A549 (cell line): ENCODE results near the gene ADAMTS12. TPM values are rescaled to one million over a fixed set of nuclear protein-coding genes. Genes with fewer than 3 reads are reported as not detected.

Experiments
- ATAC-seq, 2 experiments: fragments of 200-7000 bp in 1 of 2; fragments of >200 bp in 1 of 2; cut with Nextera tagmentation in 1 of 2; cut with Tn5 transposase in 1 of 2; 3 replicates each; pipeline versions ENCODE4 v1.8.0 to v1.9.1; 2018 to 2020; ENCODE audit warnings: mild to moderate bottlenecking in 1 of 2, moderate library complexity in 1 of 2
- CTCF ChIA-PET: fragments of 300-600 bp; sonication (Branson Sonifier 250); formaldehyde crosslinking; extraction: SDS; loops from one replicate; lab custom pipeline; 2021; ENCODE audit warnings: antibody characterized with exemption, inconsistent platforms; lab: Yijun Ruan, JAX
- POLR2A ChIA-PET: fragments of 350-600 bp; formaldehyde crosslinking; extraction: SDS; loops from one replicate; lab custom pipeline; 2021; ENCODE audit warnings: antibody characterized with exemption, inconsistent platforms; lab: Yijun Ruan, JAX
- DNase-seq, 2 experiments: peaks; one replicate each; pipeline versions ENCODE4 v3.0.0 to v3.0.0-alpha.2; 2011 to 2016; ENCODE audit warnings: low read depth in 1 of 2, low spot score in 1 of 2
- FAIRE-seq: peaks from 2 replicates; lab custom pipeline; 2011; peaks lifted over from hg19 to GRCh38; lab: Jason Lieb, UNC
- H3K27ac ChIP-seq, 2 experiments: fragments of >200 bp; sonication (Bioruptor Twin); formaldehyde crosslinking; 3 replicates each; pipeline ENCODE4 v1.5.1; 2016 to 2017
- H3K4me1 ChIP-seq: fragments of >200 bp; sonication (Bioruptor Twin); formaldehyde crosslinking; 3 replicates; pipeline ENCODE4 v1.6.1; 2016
- H3K4me2 ChIP-seq: fragments of >200 bp; sonication (Bioruptor Twin); formaldehyde crosslinking; 3 replicates; pipeline ENCODE4 v1.6.1; 2016
- H3K4me3 ChIP-seq: fragments of >200 bp; sonication (Bioruptor Twin); formaldehyde crosslinking; 3 replicates; pipeline ENCODE4 v1.5.1; 2016
- H3K9me3 ChIP-seq: fragments of >200 bp; sonication (Bioruptor Twin); formaldehyde crosslinking; 3 replicates; pipeline ENCODE4 v1.6.1; 2016
- ATOH8 ChIP-seq: fragments of 250-450 bp; sonication (Bioruptor Pico); IDR thresholded peaks from 2 replicates; pipeline ENCODE4 v1.5.0; 2020; ENCODE audit warnings: low read depth, mild to moderate bottlenecking, moderate library complexity
- CEBPB ChIP-seq, 2 experiments: fragments of >200 bp in 1 of 2; sonication (Bioruptor Twin) in 1 of 2; formaldehyde crosslinking in 1 of 2; IDR thresholded peaks; 2 replicates each; pipeline ENCODE4 v1.6.1; 2012 to 2016
- CHD2 ChIP-seq: fragments of 150-350 bp; IDR thresholded peaks from 2 replicates; pipeline ENCODE4 v1.6.1; 2014; ENCODE audit warnings: low read length; ENCODE audit not compliant: partially characterized antibody
- CTCF ChIP-seq: fragments of >200 bp; sonication (Bioruptor Twin); formaldehyde crosslinking; IDR thresholded peaks from 3 replicates; pipeline ENCODE4 v1.5.1; 2016
- E2F6 ChIP-seq: IDR thresholded peaks from 2 replicates; pipeline ENCODE4 v1.6.1; 2012; ENCODE audit warnings: low read depth, borderline replicate concordance
- EHF ChIP-seq: fragments of 250-450 bp; sonication (Bioruptor Pico); IDR thresholded peaks from 2 replicates; pipeline ENCODE4 v1.5.0; 2020; ENCODE audit warnings: mild to moderate bottlenecking
- FOSB ChIP-seq: fragments of 250-450 bp; sonication (Bioruptor Pico); IDR thresholded peaks from 2 replicates; pipeline ENCODE4 v1.5.0; 2020; ENCODE audit warnings: mild to moderate bottlenecking, moderate library complexity
- FOXS1 ChIP-seq: fragments of 250-450 bp; sonication (Bioruptor Pico); IDR thresholded peaks from 2 replicates; pipeline ENCODE4 v1.5.0; 2020; ENCODE audit warnings: mild to moderate bottlenecking, moderate library complexity
- HDAC2 ChIP-seq: fragments of 200-600 bp; sonication (generic); IDR thresholded peaks from 2 replicates; pipeline ENCODE4 v1.6.1; 2016
- HOXA7 ChIP-seq: fragments of 250-450 bp; sonication (Bioruptor Pico); IDR thresholded peaks from 2 replicates; pipeline ENCODE4 v1.5.0; 2020; ENCODE audit warnings: mild to moderate bottlenecking, moderate library complexity
- HOXB13 ChIP-seq: fragments of 250-450 bp; sonication (Bioruptor Pico); IDR thresholded peaks from 2 replicates; pipeline ENCODE4 v1.5.0; 2020; ENCODE audit warnings: low read depth, mild to moderate bottlenecking, moderate library complexity
- HOXB5 ChIP-seq: fragments of 250-450 bp; sonication (Bioruptor Pico); IDR thresholded peaks from 2 replicates; pipeline ENCODE4 v1.5.0; 2020; ENCODE audit warnings: mild to moderate bottlenecking, moderate library complexity
- JUN ChIP-seq, 2 experiments: fragments of >200 bp; sonication (Bioruptor Twin); formaldehyde crosslinking; IDR thresholded peaks; 2 replicates in 1 of 2; 3 replicates in 1 of 2; pipeline ENCODE4 v1.6.1; 2016 to 2017
- KDM1A ChIP-seq: fragments of 200-600 bp; sonication (generic); IDR thresholded peaks from 2 replicates; pipeline ENCODE4 v1.6.1; 2016; ENCODE audit warnings: low read depth, mild to moderate bottlenecking
- KDM5A ChIP-seq: fragments of 200-600 bp; sonication (generic); IDR thresholded peaks from 2 replicates; pipeline ENCODE4 v1.6.1; 2016; ENCODE audit warnings: antibody characterized with exemption, mild to moderate bottlenecking
- MAFK ChIP-seq: fragments of 450-650 bp; IDR thresholded peaks from 2 replicates; pipeline ENCODE4 v1.6.1; 2014; ENCODE audit not compliant: partially characterized antibody
- MAX ChIP-seq: IDR thresholded peaks from 2 replicates; pipeline ENCODE4 v1.6.1; 2012
- NPAS2 ChIP-seq: fragments of 250-450 bp; sonication (Bioruptor Pico); IDR thresholded peaks from 2 replicates; pipeline ENCODE4 v1.8.0; 2022; ENCODE audit warnings: mild to moderate bottlenecking, moderate library complexity, borderline replicate concordance
- PBX3 ChIP-seq: IDR thresholded peaks from 2 replicates; pipeline ENCODE4 v1.6.1; 2012
- POLR2A ChIP-seq: IDR thresholded peaks from 2 replicates; pipeline ENCODE4 v1.6.1; 2012; ENCODE audit warnings: mild to moderate bottlenecking, low read length
- POLR2AphosphoS2 ChIP-seq: conservative IDR thresholded peaks from 2 replicates; pipeline ENCODE4 v1.6.1; 2012; ENCODE audit warnings: low read length, improper control_type of control experiment, inconsistent platforms
- RAD21 ChIP-seq, 2 experiments: fragments of >200 bp in 1 of 2; sonication (Bioruptor Twin) in 1 of 2; formaldehyde crosslinking in 1 of 2; IDR thresholded peaks in 1 of 2; conservative IDR thresholded peaks in 1 of 2; 2 replicates in 1 of 2; 3 replicates in 1 of 2; pipeline ENCODE4 v1.6.1; 2012 to 2018; ENCODE audit warnings: inconsistent platforms in 1 of 2
- RFX5 ChIP-seq: fragments of 450-650 bp; IDR thresholded peaks from 2 replicates; pipeline ENCODE4 v1.7.1; 2014; ENCODE audit warnings: antibody characterized with exemption, mild to moderate bottlenecking, moderate library complexity
- TFCP2L1 ChIP-seq: fragments of 250-450 bp; sonication (Bioruptor Pico); IDR thresholded peaks from 2 replicates; pipeline ENCODE4 v1.5.0; 2021; ENCODE audit warnings: mild to moderate bottlenecking
- ZC3H11A ChIP-seq: fragments of 450-650 bp; IDR thresholded peaks from 2 replicates; pipeline ENCODE4 v1.6.1; 2014; ENCODE audit warnings: antibody characterized with exemption, mild to moderate bottlenecking
- ZNF302 ChIP-seq: fragments of 250-450 bp; sonication (Bioruptor Pico); IDR thresholded peaks from 2 replicates; pipeline ENCODE4 v1.9.0; 2021; ENCODE audit warnings: inconsistent platforms, mild to moderate bottlenecking, moderate library complexity
- WGBS: methylation state at CpG from one replicate; pipeline ENCODE4 v1.1.6; 2017; ENCODE audit errors: missing lambda C conversion rate; 5-methylcytosine and 5-hydroxymethylcytosine counted together
- polyA plus RNA-seq, 4 experiments: library from polyadenylated mRNA; depleted of rRNA in 3 of 4; stranded (reverse); fragments of >200 nt; fragmentation: RNase III in 1 of 4; extraction: RNeasy Plus Mini Kit Qiagen cat#74134 plus additional on column Dnase treatment in 1 of 4; gene quantifications; 2 replicates in 3 of 4; 3 replicates in 1 of 4; pipeline ENCODE4 v1.2.3, GENCODE V29; 2011 to 2017
- TF ChIP-seq, protein P1 (sequence below): fragments of 450-650 bp; IDR thresholded peaks from 2 replicates; pipeline ENCODE4 v1.6.1; 2014; ENCODE audit warnings: antibody characterized with exemption
- TF ChIP-seq, protein P2 (sequence below): fragments of >200 bp; sonication (Bioruptor Twin); formaldehyde crosslinking; IDR thresholded peaks from 3 replicates; pipeline ENCODE4 v1.6.1; 2016

Gene ADAMTS12
- polyA plus RNA-seq, 2 of the 4 experiments (the other 2 are of a cell fraction): 4.8 to 6.8 TPM

GRCh38 chr5:33931136-33931535 lies 39.3 kb upstream of the ADAMTS12 start:
- 38% methylated on average over 5 of the region's 5 CpGs for WGBS
- Histone ChIP-seq H3K27ac (no peak overlapping the region), H3K4me2 (no peak overlapping the region), H3K4me1 (peaks cover 9% of the 10 kb centered on the region; the same call in 2 of the 3 replicates), H3K4me3 (no peak overlapping the region), H3K9me3 (no peaks in the 10 kb centered on the region)
- DNase-seq (no peak), FAIRE-seq (no peak), ATAC-seq (no peak)
- ChIA-PET CTCF (interaction anchor here (0.8 to 1.1 kb wide), 3 partner anchors 10 to 614 kb away, joined by 3 read pairs; no protein-coding TSS in a partner anchor), POLR2A (no interaction called here)
- no peak for TF ChIP-seq KDM5A
- TF ChIP-seq POLR2A: no peak
- TF ChIP-seq NPAS2: no peak
- TF ChIP-seq TFCP2L1 (CRISPR knock-in tag): no peak
- no peak for TF ChIP-seq JUN (IDR thresholded peaks at IDR 0.05)
- no peak for TF ChIP-seq HDAC2
- no peak for TF ChIP-seq ATOH8 (CRISPR knock-in tag)
- TF ChIP-seq KDM1A: no peak
- no peak for TF ChIP-seq RFX5
- TF ChIP-seq FOXS1: no peak
- no peak for TF ChIP-seq MAX
- no peak for TF ChIP-seq CEBPB (IDR thresholded peaks at IDR 0.05)
- no peak for TF ChIP-seq CTCF
- no peak for TF ChIP-seq E2F6

DNA sequence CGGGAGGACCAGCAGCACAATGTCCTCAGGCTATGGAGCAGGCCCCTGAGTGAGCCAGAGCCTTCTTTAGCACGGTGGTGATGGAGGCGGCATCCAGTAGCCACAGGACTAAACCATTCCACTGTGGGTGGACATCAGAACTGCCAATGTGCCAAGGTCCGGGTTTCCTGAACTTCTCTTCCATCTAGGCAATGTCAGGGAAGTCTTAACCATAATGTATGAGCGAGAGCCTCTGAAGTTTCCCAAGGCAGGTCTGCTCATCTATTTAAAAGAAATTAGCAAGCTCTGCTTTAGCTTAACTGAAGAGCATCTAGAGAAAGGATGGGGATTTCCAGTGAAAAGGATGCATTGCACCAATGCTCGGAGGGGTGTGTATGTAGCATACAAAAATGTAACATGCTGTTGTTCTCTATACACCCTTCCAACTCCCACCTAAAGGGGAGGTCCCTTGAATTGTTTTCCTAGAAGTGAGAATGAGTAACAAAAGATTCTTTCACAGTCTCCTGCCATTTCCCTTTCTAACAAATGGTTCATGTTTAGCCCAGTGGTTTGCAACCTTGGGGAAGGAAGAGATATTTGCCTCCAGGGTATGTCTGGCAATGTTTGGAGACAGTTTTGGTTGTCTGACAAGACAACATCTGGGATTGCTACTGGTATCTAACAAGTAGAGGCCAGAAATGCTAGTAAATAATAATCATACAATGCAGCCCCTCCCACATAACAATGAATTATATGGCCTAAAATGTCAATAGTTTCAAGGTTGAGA lies 38.3 kb upstream of the ADAMTS12 start:
- no peak for FAIRE-seq
- WGBS: 49% methylated on average over 4 of the region's 6 CpGs
- Histone ChIP-seq H3K27ac (no peak overlapping the region), H3K4me1 (peaks cover 9% of the 10 kb centered on the region; the same call in 2 of the 3 replicates), H3K4me2 (no peak overlapping the region), H3K4me3 (no peak overlapping the region), H3K9me3 (no peaks in the 10 kb centered on the region)
- no peak for DNase-seq
- ChIA-PET POLR2A (no interaction called here), CTCF (no interaction called here)
- ATAC-seq: no peak
- TF ChIP-seq, protein P1, sequence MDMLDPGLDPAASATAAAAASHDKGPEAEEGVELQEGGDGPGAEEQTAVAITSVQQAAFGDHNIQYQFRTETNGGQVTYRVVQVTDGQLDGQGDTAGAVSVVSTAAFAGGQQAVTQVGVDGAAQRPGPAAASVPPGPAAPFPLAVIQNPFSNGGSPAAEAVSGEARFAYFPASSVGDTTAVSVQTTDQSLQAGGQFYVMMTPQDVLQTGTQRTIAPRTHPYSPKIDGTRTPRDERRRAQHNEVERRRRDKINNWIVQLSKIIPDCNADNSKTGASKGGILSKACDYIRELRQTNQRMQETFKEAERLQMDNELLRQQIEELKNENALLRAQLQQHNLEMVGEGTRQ: no peak
- TF ChIP-seq, protein P2, sequence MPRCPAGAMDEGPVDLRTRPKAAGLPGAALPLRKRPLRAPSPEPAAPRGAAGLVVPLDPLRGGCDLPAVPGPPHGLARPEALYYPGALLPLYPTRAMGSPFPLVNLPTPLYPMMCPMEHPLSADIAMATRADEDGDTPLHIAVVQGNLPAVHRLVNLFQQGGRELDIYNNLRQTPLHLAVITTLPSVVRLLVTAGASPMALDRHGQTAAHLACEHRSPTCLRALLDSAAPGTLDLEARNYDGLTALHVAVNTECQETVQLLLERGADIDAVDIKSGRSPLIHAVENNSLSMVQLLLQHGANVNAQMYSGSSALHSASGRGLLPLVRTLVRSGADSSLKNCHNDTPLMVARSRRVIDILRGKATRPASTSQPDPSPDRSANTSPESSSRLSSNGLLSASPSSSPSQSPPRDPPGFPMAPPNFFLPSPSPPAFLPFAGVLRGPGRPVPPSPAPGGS: no peak
- no peak for TF ChIP-seq EHF (CRISPR knock-in tag)
- no peak for TF ChIP-seq POLR2AphosphoS2

GRCh38 chr5:33928283-33928682 lies 36.5 kb upstream of the ADAMTS12 start:
- no peak overlapping the region for H3K4me2 ChIP-seq
- no peak overlapping the region for H3K27ac ChIP-seq
- no peaks in the 10 kb centered on the region for H3K4me1 ChIP-seq
- ChIA-PET CTCF (interaction anchor here (1.2 kb wide), 1 partner anchor 49 kb away, joined by 3 read pairs; no protein-coding TSS in a partner anchor), POLR2A (no interaction called here)
- no peak for DNase-seq
- WGBS: 35% methylated on average over 2 of the region's 2 CpGs
- ATAC-seq: no peak
- H3K4me3 ChIP-seq: no peak overlapping the region
- no peaks in the 10 kb centered on the region for H3K9me3 ChIP-seq
- no peak for FAIRE-seq
- TF ChIP-seq HOXA7 (CRISPR knock-in tag) (no peak), ZNF302 (CRISPR knock-in tag) (no peak), MAFK (no peak), CEBPB (IDR thresholded peaks at IDR 0.05) (no peak), HOXB5 (CRISPR knock-in tag) (no peak), PBX3 (no peak), CHD2 (no peak), POLR2A (no peak), HOXB13 (CRISPR knock-in tag) (no peak), RAD21 (conservative IDR thresholded peaks at IDR 0.05 in 1 of 2, IDR thresholded peaks at IDR 0.05 in 1 of 2) (no peak), FOSB (CRISPR knock-in tag) (no peak), ZC3H11A (no peak)
